Thyroid gland (tissue), 4 donors: ENCODE data around the gene GNAI1.

Source experiments
- CTCF ChIP-seq, 6 experiments: fragments of 200-600 bp in 3 of 6; fragments of 450-650 bp in 3 of 6; sonication (generic) in 3 of 6; IDR thresholded peaks; one replicate each; pipeline ENCODE4 v1.5.1; 2016 to 2019; ENCODE audit warnings: antibody characterized with exemption in 6 of 6, mild to moderate bottlenecking in 2 of 6, inconsistent platforms in 1 of 6, moderate library complexity in 1 of 6
- POLR2A ChIP-seq, 2 donors: fragments of 450-650 bp; IDR thresholded peaks; one replicate each; pipeline ENCODE4 v1.6.1; 2017; ENCODE audit warnings: antibody characterized with exemption in 2 of 2, mild to moderate bottlenecking in 2 of 2, moderate library complexity in 1 of 2

- TF ChIP-seq CTCF (IDR thresholded peaks at IDR 0.05) (no peak), POLR2A (IDR thresholded peaks at IDR 0.05) (no peak)
Observed at GRCh38 chr7:80199051-80199450, 64.4 kb downstream of the GNAI1 start.
